Bronchial epithelial cell (primary cell): Measurements from ENCODE around the gene USP35. TPM values are rescaled to one million over a fixed set of nuclear protein-coding genes. Genes with fewer than 3 reads are reported as not detected.
A peak's percentile ranks its signal among the peaks of the same experiment; 100 is the strongest.

Source experiments
- DNase-seq: peaks from one replicate; pipeline ENCODE4 v3.0.0-alpha.2; 2010; ENCODE audit warnings: low read depth
- FAIRE-seq: peaks from 2 replicates; lab custom pipeline; 2011; peaks lifted over from hg19 to GRCh38; lab: Jason Lieb, UNC
- H3K27me3 ChIP-seq: 2 replicates; pipeline ENCODE4 v1.5.1; 2011; ENCODE audit warnings: low read length; ENCODE audit not compliant: control insufficient read depth, insufficient read depth
- H3K36me3 ChIP-seq: 2 replicates; pipeline ENCODE4 v1.5.1; 2011; ENCODE audit warnings: low read length; ENCODE audit not compliant: control insufficient read depth, insufficient read depth
- H3K4me3 ChIP-seq: 2 replicates; pipeline ENCODE4 v1.5.1; 2011; ENCODE audit warnings: mild to moderate bottlenecking, low read depth, low read length, control low read depth
- CTCF ChIP-seq: IDR thresholded peaks from 2 replicates; pipeline ENCODE4 v1.5.1; 2011; ENCODE audit warnings: mild to moderate bottlenecking, moderate library complexity, low read length, control low read depth, inconsistent platforms; ENCODE audit not compliant: insufficient read depth, severe bottlenecking
- total RNA-seq: library from RNA; depleted of rRNA; stranded (reverse); fragments of >200 nt; gene quantifications from 2 replicates; pipeline ENCODE4 v1.2.1, GENCODE V29; 2014

USP35 gene
- total RNA-seq = 3.7 and 5.1 TPM in 2 replicates

- peak; percentile 90 for DNase-seq
- FAIRE-seq = no peak
- peak within 1 kb of the TSS; percentile 77 for H3K4me3 ChIP-seq
- no peak for TF ChIP-seq CTCF
- H3K36me3 ChIP-seq = no peaks in the 10 kb centered on the region
- no peaks in the 10 kb centered on the region for H3K27me3 ChIP-seq
Observed at GRCh38 chr11:78188286-78189173, at the start of gene USP35, which contains the start of gene KCTD21. Gene USP35, plus strand, starts transcription at chr11:78188919. Its CDS starts 7,327 bp downstream, at chr11:78196246. Gene KCTD21, minus strand, starts transcription at chr11:78188626. Its CDS starts 14,072 bp downstream, at chr11:78174554.

- FAIRE-seq (no peak), DNase-seq (peak; percentile 95)
- no peak for TF ChIP-seq CTCF
- Histone ChIP-seq H3K4me3 (peak within 1 kb of the TSS; percentile 62), H3K36me3 (no peaks in the 10 kb centered on the region), H3K27me3 (no peaks in the 10 kb centered on the region)
Observed at GRCh38 chr11:78139422-78140391, 49.0 kb upstream of the USP35 start, which contains the start of gene ALG8. Gene ALG8, minus strand, starts transcription at chr11:78139626. Its CDS starts 38 bp downstream, at chr11:78139588.

- DNase-seq = no peak
- Histone ChIP-seq H3K4me3 (peak overlapping the region; percentile 62), H3K27me3 (no peaks in the 10 kb centered on the region)
Observed at GRCh38 chr11:78140392-78141077, 48.2 kb upstream of the USP35 start.

GRCh38 chr11:78145511-78146025, 43.2 kb upstream of the USP35 start:
- FAIRE-seq = no peak
- no peak for DNase-seq
- Histone ChIP-seq H3K4me3 (no peak overlapping the region), H3K27me3 (no peaks in the 10 kb centered on the region), H3K36me3 (no peaks in the 10 kb centered on the region)
- no peak for TF ChIP-seq CTCF

More at GRCh38 chr11:78140392-78141077, 48.2 kb upstream of the USP35 start:
- no peaks in the 10 kb centered on the region for H3K36me3 ChIP-seq
- FAIRE-seq = no peak
- TF ChIP-seq CTCF = no peak

- no peaks in the 10 kb centered on the region for H3K27me3 ChIP-seq
- no peaks in the 10 kb centered on the region for H3K36me3 ChIP-seq
- TF ChIP-seq CTCF = no peak
- no peak overlapping the region for H3K4me3 ChIP-seq
- DNase-seq (no peak), FAIRE-seq (no peak)
Observed at GRCh38 chr11:78147807-78148206, 40.9 kb upstream of the USP35 start.
